Spleen (tissue), 7 donors: Measurements from ENCODE around the gene DESI1.

ENCODE experiments used
- POLR2A ChIP-seq, 3 donors: fragments of 450-650 bp; IDR thresholded peaks; one replicate each; pipeline ENCODE4 v1.5.1; 2017; ENCODE audit warnings: antibody characterized with exemption in 3 of 3, mild to moderate bottlenecking in 1 of 3
- POLR2AphosphoS5 ChIP-seq, 3 donors: sonication (generic); formaldehyde crosslinking; IDR thresholded peaks; one replicate each; pipeline ENCODE4 v1.5.1; 2017; ENCODE audit warnings: antibody characterized with exemption in 3 of 3
- TF ChIP-seq, protein P1 (sequence below), 11 experiments: fragments of 200-600 bp in 7 of 11; fragments of 450-650 bp in 4 of 11; sonication (generic) in 4 of 11; IDR thresholded peaks in 8 of 11; conservative IDR thresholded peaks in 3 of 11; 1 replicate in 7 of 11; 2 replicates in 4 of 11; pipeline versions ENCODE4 v1.4.0 to v1.8.0; 2016 to 2021; ENCODE audit warnings: antibody characterized with exemption in 11 of 11, inconsistent platforms in 4 of 11, mild to moderate bottlenecking in 1 of 11
- donor health status: DM: no; HTN: no; CAD: no; lungs with moderate emphysema.
- donor health status: DM: no; HTN: no; CAD: no.
- donor health status: DM: no; HTN: no; CAD: no.

DNA sequence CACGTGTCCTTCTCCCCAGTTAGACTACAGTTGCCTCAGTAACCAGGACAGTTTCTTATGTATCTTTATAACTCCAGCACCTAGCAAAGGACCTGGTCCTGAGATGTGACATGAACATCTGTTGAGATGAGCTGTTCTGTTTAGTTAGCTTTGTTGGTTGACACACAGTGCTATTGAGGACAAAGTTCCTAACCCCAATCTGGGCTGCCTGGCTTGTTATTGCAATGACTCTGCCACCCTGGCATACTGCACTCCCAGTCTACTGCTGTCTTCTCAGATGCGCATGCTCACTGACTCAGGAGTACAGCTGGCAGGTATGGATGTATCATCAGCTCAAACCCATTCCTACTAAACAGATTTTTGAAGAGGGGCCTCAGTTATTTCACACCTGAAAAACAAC lies 7.4 kb downstream of the DESI1 start:
- TF ChIP-seq POLR2A (IDR thresholded peaks at IDR 0.05), result no peak
- TF ChIP-seq, protein P1, sequence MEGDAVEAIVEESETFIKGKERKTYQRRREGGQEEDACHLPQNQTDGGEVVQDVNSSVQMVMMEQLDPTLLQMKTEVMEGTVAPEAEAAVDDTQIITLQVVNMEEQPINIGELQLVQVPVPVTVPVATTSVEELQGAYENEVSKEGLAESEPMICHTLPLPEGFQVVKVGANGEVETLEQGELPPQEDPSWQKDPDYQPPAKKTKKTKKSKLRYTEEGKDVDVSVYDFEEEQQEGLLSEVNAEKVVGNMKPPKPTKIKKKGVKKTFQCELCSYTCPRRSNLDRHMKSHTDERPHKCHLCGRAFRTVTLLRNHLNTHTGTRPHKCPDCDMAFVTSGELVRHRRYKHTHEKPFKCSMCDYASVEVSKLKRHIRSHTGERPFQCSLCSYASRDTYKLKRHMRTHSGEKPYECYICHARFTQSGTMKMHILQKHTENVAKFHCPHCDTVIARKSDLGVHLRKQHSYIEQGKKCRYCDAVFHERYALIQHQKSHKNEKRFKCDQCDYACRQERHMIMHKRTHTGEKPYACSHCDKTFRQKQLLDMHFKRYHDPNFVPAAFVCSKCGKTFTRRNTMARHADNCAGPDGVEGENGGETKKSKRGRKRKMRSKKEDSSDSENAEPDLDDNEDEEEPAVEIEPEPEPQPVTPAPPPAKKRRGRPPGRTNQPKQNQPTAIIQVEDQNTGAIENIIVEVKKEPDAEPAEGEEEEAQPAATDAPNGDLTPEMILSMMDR (IDR thresholded peaks at IDR 0.05 in 8 of 11, conservative IDR thresholded peaks at IDR 0.05 in 3 of 11), result no peak
- TF ChIP-seq POLR2AphosphoS5 (IDR thresholded peaks at IDR 0.05), result no peak
